ENCODE results near the gene GABRB1. TPM values are rescaled to one million over a fixed set of nuclear protein-coding genes. Genes with fewer than 3 reads are reported as not detected.

The GABRB1 gene
- total and polyA plus RNA-seq, 2 experiments from 2014 or later = 0.26 to 0.97 TPM

- 0 out of 2 replicates have a peak, but pooled peaks cover 6% of the 10 kb centered on the region for H3K4me1 ChIP-seq (ENCODE audit: insufficient read depth)
- H3K79me2 ChIP-seq (replicated peaks; ENCODE audit: insufficient read depth) = no peaks in the 10 kb centered on the region
- Mint-ChIP-seq H3K9me3 (no peaks in the 10 kb centered on the region), H3K4me3 (no peak overlapping the region), H3K36me3 (ENCODE audit: low read depth) (no peaks in the 10 kb centered on the region), H3K4me1 (peaks cover 11% of the 10 kb centered on the region; the same call in 2 of the 3 replicates), H3K27me3 (ENCODE audit: insufficient read depth, low read depth, poor library complexity) (peaks cover 2% of the 10 kb centered on the region), H3K27ac (no peak overlapping the region)
- no peaks in the 10 kb centered on the region for H4K20me1 ChIP-seq (replicated peaks; ENCODE audit: insufficient read depth)
- H3K27me3 ChIP-seq (ENCODE audit: insufficient read depth) = no peaks in the 10 kb centered on the region
- no peaks in the 10 kb centered on the region for H3K36me3 ChIP-seq (ENCODE audit: insufficient read depth)
- H3K4me2 ChIP-seq = no peak overlapping the region
- no peak overlapping the region for H3K27ac ChIP-seq (ENCODE audit: low read depth)
- no peak overlapping the region for H2AFZ ChIP-seq
- TF ChIP-seq, protein P1, sequence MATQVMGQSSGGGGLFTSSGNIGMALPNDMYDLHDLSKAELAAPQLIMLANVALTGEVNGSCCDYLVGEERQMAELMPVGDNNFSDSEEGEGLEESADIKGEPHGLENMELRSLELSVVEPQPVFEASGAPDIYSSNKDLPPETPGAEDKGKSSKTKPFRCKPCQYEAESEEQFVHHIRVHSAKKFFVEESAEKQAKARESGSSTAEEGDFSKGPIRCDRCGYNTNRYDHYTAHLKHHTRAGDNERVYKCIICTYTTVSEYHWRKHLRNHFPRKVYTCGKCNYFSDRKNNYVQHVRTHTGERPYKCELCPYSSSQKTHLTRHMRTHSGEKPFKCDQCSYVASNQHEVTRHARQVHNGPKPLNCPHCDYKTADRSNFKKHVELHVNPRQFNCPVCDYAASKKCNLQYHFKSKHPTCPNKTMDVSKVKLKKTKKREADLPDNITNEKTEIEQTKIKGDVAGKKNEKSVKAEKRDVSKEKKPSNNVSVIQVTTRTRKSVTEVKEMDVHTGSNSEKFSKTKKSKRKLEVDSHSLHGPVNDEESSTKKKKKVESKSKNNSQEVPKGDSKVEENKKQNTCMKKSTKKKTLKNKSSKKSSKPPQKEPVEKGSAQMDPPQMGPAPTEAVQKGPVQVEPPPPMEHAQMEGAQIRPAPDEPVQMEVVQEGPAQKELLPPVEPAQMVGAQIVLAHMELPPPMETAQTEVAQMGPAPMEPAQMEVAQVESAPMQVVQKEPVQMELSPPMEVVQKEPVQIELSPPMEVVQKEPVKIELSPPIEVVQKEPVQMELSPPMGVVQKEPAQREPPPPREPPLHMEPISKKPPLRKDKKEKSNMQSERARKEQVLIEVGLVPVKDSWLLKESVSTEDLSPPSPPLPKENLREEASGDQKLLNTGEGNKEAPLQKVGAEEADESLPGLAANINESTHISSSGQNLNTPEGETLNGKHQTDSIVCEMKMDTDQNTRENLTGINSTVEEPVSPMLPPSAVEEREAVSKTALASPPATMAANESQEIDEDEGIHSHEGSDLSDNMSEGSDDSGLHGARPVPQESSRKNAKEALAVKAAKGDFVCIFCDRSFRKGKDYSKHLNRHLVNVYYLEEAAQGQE (IDR thresholded peaks at IDR 0.05; ENCODE audit: unreplicated experiment) = no peak
- TF ChIP-seq CREB1 (CRISPR knock-in tag; IDR thresholded peaks at IDR 0.05; ENCODE audit: low read depth) = no peak
- TF ChIP-seq, protein P2, sequence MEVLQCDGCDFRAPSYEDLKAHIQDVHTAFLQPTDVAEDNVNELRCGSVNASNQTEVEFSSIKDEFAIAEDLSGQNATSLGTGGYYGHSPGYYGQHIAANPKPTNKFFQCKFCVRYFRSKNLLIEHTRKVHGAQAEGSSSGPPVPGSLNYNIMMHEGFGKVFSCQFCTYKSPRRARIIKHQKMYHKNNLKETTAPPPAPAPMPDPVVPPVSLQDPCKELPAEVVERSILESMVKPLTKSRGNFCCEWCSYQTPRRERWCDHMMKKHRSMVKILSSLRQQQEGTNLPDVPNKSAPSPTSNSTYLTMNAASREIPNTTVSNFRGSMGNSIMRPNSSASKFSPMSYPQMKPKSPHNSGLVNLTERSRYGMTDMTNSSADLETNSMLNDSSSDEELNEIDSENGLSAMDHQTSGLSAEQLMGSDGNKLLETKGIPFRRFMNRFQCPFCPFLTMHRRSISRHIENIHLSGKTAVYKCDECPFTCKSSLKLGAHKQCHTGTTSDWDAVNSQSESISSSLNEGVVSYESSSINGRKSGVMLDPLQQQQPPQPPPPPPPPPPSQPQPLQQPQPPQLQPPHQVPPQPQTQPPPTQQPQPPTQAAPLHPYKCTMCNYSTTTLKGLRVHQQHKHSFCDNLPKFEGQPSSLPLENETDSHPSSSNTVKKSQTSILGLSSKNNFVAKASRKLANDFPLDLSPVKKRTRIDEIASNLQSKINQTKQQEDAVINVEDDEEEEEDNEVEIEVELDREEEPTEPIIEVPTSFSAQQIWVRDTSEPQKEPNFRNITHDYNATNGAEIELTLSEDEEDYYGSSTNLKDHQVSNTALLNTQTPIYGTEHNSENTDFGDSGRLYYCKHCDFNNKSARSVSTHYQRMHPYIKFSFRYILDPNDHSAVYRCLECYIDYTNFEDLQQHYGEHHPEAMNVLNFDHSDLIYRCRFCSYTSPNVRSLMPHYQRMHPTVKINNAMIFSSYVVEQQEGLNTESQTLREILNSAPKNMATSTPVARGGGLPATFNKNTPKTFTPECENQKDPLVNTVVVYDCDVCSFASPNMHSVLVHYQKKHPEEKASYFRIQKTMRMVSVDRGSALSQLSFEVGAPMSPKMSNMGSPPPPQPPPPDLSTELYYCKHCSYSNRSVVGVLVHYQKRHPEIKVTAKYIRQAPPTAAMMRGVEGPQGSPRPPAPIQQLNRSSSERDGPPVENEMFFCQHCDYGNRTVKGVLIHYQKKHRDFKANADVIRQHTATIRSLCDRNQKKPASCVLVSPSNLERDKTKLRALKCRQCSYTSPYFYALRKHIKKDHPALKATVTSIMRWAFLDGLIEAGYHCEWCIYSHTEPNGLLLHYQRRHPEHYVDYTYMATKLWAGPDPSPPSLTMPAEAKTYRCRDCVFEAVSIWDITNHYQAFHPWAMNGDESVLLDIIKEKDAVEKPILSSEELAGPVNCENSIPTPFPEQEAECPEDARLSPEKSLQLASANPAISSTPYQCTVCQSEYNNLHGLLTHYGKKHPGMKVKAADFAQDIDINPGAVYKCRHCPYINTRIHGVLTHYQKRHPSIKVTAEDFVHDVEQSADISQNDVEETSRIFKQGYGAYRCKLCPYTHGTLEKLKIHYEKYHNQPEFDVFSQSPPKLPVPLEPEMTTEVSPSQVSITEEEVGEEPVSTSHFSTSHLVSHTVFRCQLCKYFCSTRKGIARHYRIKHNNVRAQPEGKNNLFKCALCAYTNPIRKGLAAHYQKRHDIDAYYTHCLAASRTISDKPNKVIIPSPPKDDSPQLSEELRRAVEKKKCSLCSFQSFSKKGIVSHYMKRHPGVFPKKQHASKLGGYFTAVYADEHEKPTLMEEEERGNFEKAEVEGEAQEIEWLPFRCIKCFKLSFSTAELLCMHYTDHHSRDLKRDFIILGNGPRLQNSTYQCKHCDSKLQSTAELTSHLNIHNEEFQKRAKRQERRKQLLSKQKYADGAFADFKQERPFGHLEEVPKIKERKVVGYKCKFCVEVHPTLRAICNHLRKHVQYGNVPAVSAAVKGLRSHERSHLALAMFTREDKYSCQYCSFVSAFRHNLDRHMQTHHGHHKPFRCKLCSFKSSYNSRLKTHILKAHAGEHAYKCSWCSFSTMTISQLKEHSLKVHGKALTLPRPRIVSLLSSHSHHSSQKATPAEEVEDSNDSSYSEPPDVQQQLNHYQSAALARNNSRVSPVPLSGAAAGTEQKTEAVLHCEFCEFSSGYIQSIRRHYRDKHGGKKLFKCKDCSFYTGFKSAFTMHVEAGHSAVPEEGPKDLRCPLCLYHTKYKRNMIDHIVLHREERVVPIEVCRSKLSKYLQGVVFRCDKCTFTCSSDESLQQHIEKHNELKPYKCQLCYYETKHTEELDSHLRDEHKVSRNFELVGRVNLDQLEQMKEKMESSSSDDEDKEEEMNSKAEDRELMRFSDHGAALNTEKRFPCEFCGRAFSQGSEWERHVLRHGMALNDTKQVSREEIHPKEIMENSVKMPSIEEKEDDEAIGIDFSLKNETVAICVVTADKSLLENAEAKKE (CRISPR knock-in tag; IDR thresholded peaks at IDR 0.05) = no peak
- TF ChIP-seq JUNB (IDR thresholded peaks at IDR 0.05; ENCODE audit: unreplicated experiment) = no peak
- TF ChIP-seq ETS1 (IDR thresholded peaks at IDR 0.05) = no peak
- no peak for TF ChIP-seq ZNF331 (CRISPR knock-in tag; IDR thresholded peaks at IDR 0.05; ENCODE audit: low read depth)
- TF ChIP-seq EZH2phosphoT487 (IDR thresholded peaks at IDR 0.05; ENCODE audit: unreplicated experiment) = no peak
- TF ChIP-seq EZH2 (IDR thresholded peaks at IDR 0.05; ENCODE audit: low read depth, unreplicated experiment) = no peak
- TF ChIP-seq ZNF114 (CRISPR knock-in tag; IDR thresholded peaks at IDR 0.05) = no peak
- no peak for TF ChIP-seq NANOG (IDR thresholded peaks at IDR 0.05; ENCODE audit: borderline replicate concordance)
- TF ChIP-seq, protein P3, sequence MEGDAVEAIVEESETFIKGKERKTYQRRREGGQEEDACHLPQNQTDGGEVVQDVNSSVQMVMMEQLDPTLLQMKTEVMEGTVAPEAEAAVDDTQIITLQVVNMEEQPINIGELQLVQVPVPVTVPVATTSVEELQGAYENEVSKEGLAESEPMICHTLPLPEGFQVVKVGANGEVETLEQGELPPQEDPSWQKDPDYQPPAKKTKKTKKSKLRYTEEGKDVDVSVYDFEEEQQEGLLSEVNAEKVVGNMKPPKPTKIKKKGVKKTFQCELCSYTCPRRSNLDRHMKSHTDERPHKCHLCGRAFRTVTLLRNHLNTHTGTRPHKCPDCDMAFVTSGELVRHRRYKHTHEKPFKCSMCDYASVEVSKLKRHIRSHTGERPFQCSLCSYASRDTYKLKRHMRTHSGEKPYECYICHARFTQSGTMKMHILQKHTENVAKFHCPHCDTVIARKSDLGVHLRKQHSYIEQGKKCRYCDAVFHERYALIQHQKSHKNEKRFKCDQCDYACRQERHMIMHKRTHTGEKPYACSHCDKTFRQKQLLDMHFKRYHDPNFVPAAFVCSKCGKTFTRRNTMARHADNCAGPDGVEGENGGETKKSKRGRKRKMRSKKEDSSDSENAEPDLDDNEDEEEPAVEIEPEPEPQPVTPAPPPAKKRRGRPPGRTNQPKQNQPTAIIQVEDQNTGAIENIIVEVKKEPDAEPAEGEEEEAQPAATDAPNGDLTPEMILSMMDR (conservative IDR thresholded peaks at IDR 0.05; ENCODE audit: low read depth in 2 of 2) = no peak
- TF ChIP-seq STAT1 (IDR thresholded peaks at IDR 0.05; ENCODE audit: unreplicated experiment) = no peak
- no peak for TF ChIP-seq POLR2AphosphoS5 (IDR thresholded peaks at IDR 0.05; ENCODE audit: low read depth)
- no peak overlapping the region for H3K4me3 ChIP-seq
- ATAC-seq (no peak), DNase-seq (ENCODE audit: low spot score) (no peak)
- H3F3A ChIP-seq (replicated peaks; ENCODE audit: low read depth) = no peaks in the 10 kb centered on the region
- H3K9me2 ChIP-seq (ENCODE audit: insufficient read depth) = peaks cover 9% of the 10 kb centered on the region; the same call in 1 of the 2 replicates
These were observed 40.6 kb downstream of the GABRB1 start for GRCh38 chr4:47071901-47072341.

All from GM23338 (cell line).